HepG2 (cell line): ENCODE data around the gene PPP2R2B. TPM values are rescaled to one million over a fixed set of nuclear protein-coding genes. Genes with fewer than 3 reads are reported as not detected.

Source experiments
- ATAC-seq: fragments of 200-7000 bp; cut with Tn5 transposase; 3 replicates; pipeline ENCODE4 v1.9.1; 2020; ENCODE audit warnings: mild to moderate bottlenecking, moderate library complexity
- BruUV-seq: library from RNA; stranded (reverse); fragments of 400-500 nt; replicated peaks from 2 replicates; lab custom pipeline; 2021; lab: Mats Ljungman, UMichigan
- CTCF ChIA-PET: fragments of 300-600 bp; formaldehyde crosslinking; extraction: SDS; loops from one replicate; lab custom pipeline; 2021; ENCODE audit warnings: low total read pairs, inconsistent platforms, low intra/inter-chr PET ratio; lab: Yijun Ruan, JAX
- POLR2A ChIA-PET: fragments of 350-600 bp; sonication (Branson Sonifier 250); formaldehyde crosslinking; loops from one replicate; lab custom pipeline; 2020; ENCODE audit warnings: antibody characterized with exemption, inconsistent platforms; lab: Yijun Ruan, JAX
- DNase-seq: peaks from one replicate; pipeline ENCODE4 v3.0.0-alpha.2; 2015; ENCODE audit warnings: low spot score
- FAIRE-seq: peaks from 3 replicates; lab custom pipeline; 2011; peaks lifted over from hg19 to GRCh38; lab: Jason Lieb, UNC
- H2AFZ ChIP-seq: one replicate; pipeline ENCODE4 v1.6.1; 2011; ENCODE audit warnings: low read length, inconsistent platforms
- H3K27ac ChIP-seq: fragments of 300-600 bp; 3 replicates; pipeline ENCODE4 v1.8.0; 2011; ENCODE audit warnings: mixed run types, mild to moderate bottlenecking, mixed read lengths, low read length, inconsistent platforms; ENCODE audit not compliant: insufficient read depth; ENCODE audit errors: extremely low read length
- H3K27me3 ChIP-seq, 2 experiments: fragments of 200-600 bp in 1 of 2; 2 replicates in 1 of 2; 3 replicates in 1 of 2; pipeline versions ENCODE4 v1.6.0 to v1.8.0; 2011; ENCODE audit warnings: low read length in 2 of 2, mild to moderate bottlenecking in 2 of 2, moderate library complexity in 2 of 2, inconsistent platforms in 1 of 2; ENCODE audit not compliant: insufficient read depth in 2 of 2, control insufficient read depth in 1 of 2
- H3K36me3 ChIP-seq, 2 experiments: fragments of 200-600 bp in 1 of 2; replicated peaks in 1 of 2; 2 replicates in 1 of 2; 3 replicates in 1 of 2; pipeline versions ENCODE4 v1.5.1 to v1.8.0; 2011; ENCODE audit warnings: low read length in 2 of 2, inconsistent platforms in 1 of 2; ENCODE audit not compliant: insufficient read depth in 2 of 2, control insufficient read depth in 1 of 2
- H3K4me1 ChIP-seq: 2 replicates; pipeline ENCODE4 v1.5.1; 2012; ENCODE audit warnings: low read length, inconsistent platforms; ENCODE audit not compliant: insufficient read depth
- H3K4me2 ChIP-seq: 2 replicates; pipeline ENCODE4 v1.6.0; 2011; ENCODE audit warnings: low read depth, low read length, inconsistent platforms
- H3K4me3 ChIP-seq, 3 experiments: fragments of 200-600 bp in 1 of 3; sonication (generic), shearing (Covaris generic) in 1 of 3; replicated peaks in 1 of 3; 2 replicates each; pipeline ENCODE4 v1.5.1; 2011 to 2016; ENCODE audit warnings: low read length in 3 of 3, inconsistent platforms in 2 of 3, low read depth in 2 of 3, mild to moderate bottlenecking in 2 of 3, control low read depth in 1 of 3, mixed read lengths in 1 of 3; ENCODE audit not compliant: insufficient read depth in 1 of 3
- H3K79me2 ChIP-seq: one replicate; pipeline ENCODE4 v1.6.1; 2011; ENCODE audit warnings: low read length, inconsistent platforms; ENCODE audit not compliant: insufficient read depth
- H3K9ac ChIP-seq: 2 replicates; pipeline ENCODE4 v1.6.0; 2011; ENCODE audit warnings: mild to moderate bottlenecking, low read depth, low read length, inconsistent platforms; ENCODE audit not compliant: insufficient read depth
- H3K9me3 ChIP-seq: 2 replicates; pipeline ENCODE4 v1.5.1; 2012; ENCODE audit warnings: mild to moderate bottlenecking, low read length
- H4K20me1 ChIP-seq: 2 replicates; pipeline ENCODE4 v1.6.0; 2011; ENCODE audit warnings: inconsistent platforms, mild to moderate bottlenecking, low read length, moderate library complexity; ENCODE audit not compliant: insufficient read depth
- ZGPAT ChIP-seq: IDR thresholded peaks from 2 replicates; pipeline ENCODE4 v1.6.1; 2016; ENCODE audit warnings: mild to moderate bottlenecking
- ZSCAN25 ChIP-seq: sonication (generic); formaldehyde crosslinking; IDR thresholded peaks from 2 replicates; pipeline ENCODE4 v1.8.0; 2022; ENCODE audit warnings: mild to moderate bottlenecking, missing genetic modification reagents
- WGBS: methylation state at CpG from one replicate; pipeline ENCODE4 v1.1.6; 2017; ENCODE audit warnings: low lambda C conversion rate; 5-methylcytosine and 5-hydroxymethylcytosine counted together
- in situ Hi-C: cut with HindIII; loops from 2 replicates; pipeline ENCODE4 v1.10.0; 2017; ENCODE audit warnings: low pct_unique_long_range_greater_than_20kb; ENCODE audit not compliant: extremely low pct_ligation_motif_present
- intact Hi-C: fragments of 100-400 bp; cut with micrococcal nuclease; formaldehyde crosslinking; loops from one replicate; pipeline ENCODE4 v1.10.0; 2022; ENCODE audit not compliant: unreplicated experiment
- polyA plus RNA-seq, 8 experiments: library from polyadenylated mRNA; depleted of rRNA in 3 of 8; stranded (reverse) in 7 of 8; unstranded in 1 of 8; fragments of >200 nt; fragmentation: Illumina TruSeq in 4 of 8; extraction: Trizol in 4 of 8; gene quantifications; 2 replicates each; pipeline versions ENCODE4 v1.2.1 to v1.2.3, GENCODE V29; 2011 to 2016; ENCODE audit warnings: low read depth in 4 of 8, missing spikeins in 1 of 8, mixed read lengths in 1 of 8; ENCODE audit not compliant: insufficient read depth in 1 of 8
- total RNA-seq, 5 experiments: library from RNA; depleted of rRNA; stranded (reverse); fragments of >200 nt; fragmentation: Illumina TruSeq; extraction: Trizol; gene quantifications; 2 replicates each; pipeline ENCODE4 v1.2.3, GENCODE V29; 2016; ENCODE audit warnings: low read depth in 1 of 5

Gene PPP2R2B
- total and polyA plus RNA-seq, 2 of the 13 experiments (the other 11 are each of a cell fraction or from before 2014, with no cell fraction given): not detected

GRCh38 chr5:146799671-146800070, 78.9 kb downstream of the PPP2R2B start:
- Histone ChIP-seq H3K79me2 (no peaks in the 10 kb centered on the region), H3K9ac (no peak overlapping the region), H3K4me1 (no peaks in the 10 kb centered on the region), H3K4me3 (no peak overlapping the region), H3K27me3 (0 out of 5 replicates have a peak, but pooled peaks cover 0 to 8% of the 10 kb centered on the region in 2 experiments), H3K9me3 (no peaks in the 10 kb centered on the region), H3K36me3 (no peaks in the 10 kb centered on the region), H3K4me2 (no peak overlapping the region), H3K27ac (no peak overlapping the region), H4K20me1 (no peaks in the 10 kb centered on the region), H2AFZ (no peak overlapping the region)
- in situ Hi-C loops: no loop called here
- no TSS peak for BruUV-seq
- TF ChIP-seq ZSCAN25: no peak
- no peak for ATAC-seq
- POLR2A ChIA-PET: no interaction called here
- WGBS: 4% methylated on average over 5 of the region's 5 CpGs
- intact Hi-C loops: no loop called here
- no peak for FAIRE-seq
- no peak for DNase-seq
- CTCF ChIA-PET: no interaction called here

- no peak for FAIRE-seq
- no peaks in the 10 kb centered on the region for H3K4me1 ChIP-seq
- POLR2A ChIA-PET: no interaction called here
- no peaks in the 10 kb centered on the region for H3K79me2 ChIP-seq
- H3K36me3 ChIP-seq: no peaks in the 10 kb centered on the region
- H3K9me3 ChIP-seq: no peaks in the 10 kb centered on the region
- no peak for TF ChIP-seq ZGPAT
- TF ChIP-seq, all 625 proteins: peak for 0
- ATAC-seq: no peak
- in situ Hi-C loops: no loop called here
- DNase-seq: no peak
- no peak overlapping the region for H3K9ac ChIP-seq
- intact Hi-C loops: no loop called here
- no peaks in the 10 kb centered on the region for H4K20me1 ChIP-seq
- 24% methylated on average over 1 of the region's 1 CpG for WGBS
- H3K4me2 ChIP-seq: no peak overlapping the region
- no TSS peak for BruUV-seq
- H3K27me3 ChIP-seq: 0 out of 5 replicates have a peak, but pooled peaks cover 0 to 8% of the 10 kb centered on the region in 2 experiments
- H3K4me3 ChIP-seq: no peak overlapping the region
- no peak overlapping the region for H3K27ac ChIP-seq
- CTCF ChIA-PET: no interaction called here
- no peak overlapping the region for H2AFZ ChIP-seq
Measured at GRCh38 chr5:146799231-146799630, 79.3 kb downstream of the PPP2R2B start.
